Endothelial cell of umbilical vein (primary cell): ENCODE results near the gene GGNBP2.

Experiments used
- EZH2 ChIP-seq: IDR thresholded peaks from 2 replicates; pipeline ENCODE4 v1.6.1; 2012; ENCODE audit warnings: borderline replicate concordance, low read depth, mild to moderate bottlenecking, moderate library complexity, low read length, inconsistent platforms; ENCODE audit not compliant: severe bottlenecking
- GATA2 ChIP-seq: IDR thresholded peaks from 2 replicates; pipeline ENCODE4 v1.7.0; 2011; ENCODE audit warnings: low read depth, mild to moderate bottlenecking, moderate library complexity, mixed read lengths, low read length; ENCODE audit not compliant: insufficient read length, insufficient read depth
- JUN ChIP-seq: IDR thresholded peaks from 2 replicates; pipeline ENCODE4 v1.6.1; 2011; ENCODE audit warnings: borderline replicate concordance, low read depth; ENCODE audit not compliant: insufficient read length, insufficient read depth
- MYC ChIP-seq: IDR thresholded peaks from one replicate; pipeline ENCODE4 v1.6.1; 2011; ENCODE audit warnings: mild to moderate bottlenecking, low read depth, low read length
- POLR2A ChIP-seq: IDR thresholded peaks from 2 replicates; pipeline ENCODE4 v1.6.1; 2012; ENCODE audit warnings: low read depth, mild to moderate bottlenecking, control low read depth, low read length
- POLR2AphosphoS5 ChIP-seq: IDR thresholded peaks from 2 replicates; pipeline ENCODE4 v1.6.1; 2012; ENCODE audit warnings: low read depth, mild to moderate bottlenecking, control low read depth, low read length, moderate library complexity; ENCODE audit not compliant: insufficient read depth
- TF ChIP-seq, protein P1 (sequence below), 2 donors: IDR thresholded peaks; 1 replicate in 1 of 2; 2 replicates in 1 of 2; pipeline ENCODE4 v1.5.1; 2011; ENCODE audit warnings: low read length in 2 of 2, mild to moderate bottlenecking in 2 of 2, moderate library complexity in 2 of 2, control low read depth in 1 of 2, inconsistent platforms in 1 of 2, low read depth in 1 of 2; ENCODE audit not compliant: insufficient read depth in 1 of 2; ENCODE audit errors: extremely low read depth in 1 of 2
- TF ChIP-seq, protein P2 (sequence below): IDR thresholded peaks from 2 replicates; pipeline ENCODE4 v1.6.1; 2011; ENCODE audit not compliant: insufficient read depth, insufficient read length

DNA sequence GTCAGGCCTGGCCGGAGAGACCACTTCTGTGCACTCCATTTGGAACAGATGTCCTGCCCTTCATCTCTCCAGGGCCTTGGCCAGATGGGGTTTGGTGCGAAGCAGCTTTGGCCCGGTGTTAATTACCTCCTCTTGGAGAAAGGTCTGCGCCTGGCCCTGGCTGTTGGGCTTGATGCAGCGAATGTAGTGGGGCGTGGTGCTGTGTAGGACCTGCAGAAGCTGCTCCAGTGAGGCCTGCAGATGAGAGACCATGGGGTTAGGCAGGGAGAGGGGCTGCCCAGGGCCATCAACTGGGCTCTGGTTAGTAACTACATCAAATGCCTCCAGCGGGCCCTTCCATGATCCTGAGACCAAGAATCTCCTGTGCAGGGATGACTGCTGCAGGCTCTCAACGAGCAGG is 39.5 kb upstream of the GGNBP2 start:
- TF ChIP-seq, protein P1, sequence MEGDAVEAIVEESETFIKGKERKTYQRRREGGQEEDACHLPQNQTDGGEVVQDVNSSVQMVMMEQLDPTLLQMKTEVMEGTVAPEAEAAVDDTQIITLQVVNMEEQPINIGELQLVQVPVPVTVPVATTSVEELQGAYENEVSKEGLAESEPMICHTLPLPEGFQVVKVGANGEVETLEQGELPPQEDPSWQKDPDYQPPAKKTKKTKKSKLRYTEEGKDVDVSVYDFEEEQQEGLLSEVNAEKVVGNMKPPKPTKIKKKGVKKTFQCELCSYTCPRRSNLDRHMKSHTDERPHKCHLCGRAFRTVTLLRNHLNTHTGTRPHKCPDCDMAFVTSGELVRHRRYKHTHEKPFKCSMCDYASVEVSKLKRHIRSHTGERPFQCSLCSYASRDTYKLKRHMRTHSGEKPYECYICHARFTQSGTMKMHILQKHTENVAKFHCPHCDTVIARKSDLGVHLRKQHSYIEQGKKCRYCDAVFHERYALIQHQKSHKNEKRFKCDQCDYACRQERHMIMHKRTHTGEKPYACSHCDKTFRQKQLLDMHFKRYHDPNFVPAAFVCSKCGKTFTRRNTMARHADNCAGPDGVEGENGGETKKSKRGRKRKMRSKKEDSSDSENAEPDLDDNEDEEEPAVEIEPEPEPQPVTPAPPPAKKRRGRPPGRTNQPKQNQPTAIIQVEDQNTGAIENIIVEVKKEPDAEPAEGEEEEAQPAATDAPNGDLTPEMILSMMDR (IDR thresholded peaks at IDR 0.05; ENCODE audit: extremely low read depth in 1 of 2, insufficient read depth in 1 of 2, low read depth in 1 of 2, low read length in 2 of 2) = no peak
- TF ChIP-seq POLR2AphosphoS5 (no peak), POLR2A (no peak), EZH2 (no peak), MYC (no peak), GATA2 (no peak), JUN (no peak)
- TF ChIP-seq, protein P2, sequence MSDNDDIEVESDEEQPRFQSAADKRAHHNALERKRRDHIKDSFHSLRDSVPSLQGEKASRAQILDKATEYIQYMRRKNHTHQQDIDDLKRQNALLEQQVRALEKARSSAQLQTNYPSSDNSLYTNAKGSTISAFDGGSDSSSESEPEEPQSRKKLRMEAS = no peak
